K562 (cell line): ENCODE results near the gene CLCNKB. TPM values are rescaled to one million over a fixed set of nuclear protein-coding genes. Genes with fewer than 3 reads are reported as not detected.
A peak's percentile ranks its signal among the peaks of the same experiment; 100 is the strongest.

Experiments
- CBX8 ChIP-seq: fragments of 200-600 bp; sonication (generic); IDR thresholded peaks from 2 replicates; pipeline ENCODE4 v1.6.1; 2012; ENCODE audit warnings: borderline replicate concordance, mixed run types, low read depth, mild to moderate bottlenecking, moderate library complexity, mixed read lengths, low read length, control low read depth, inconsistent platforms; ENCODE audit not compliant: poor library complexity, severe bottlenecking; ENCODE audit errors: extremely low read depth
- FOXO4 ChIP-seq: fragments of 450-650 bp; formaldehyde crosslinking; IDR thresholded peaks from 2 replicates; pipeline ENCODE4 v1.4.0; 2020; ENCODE audit warnings: mild to moderate bottlenecking, moderate library complexity
- HEY1 ChIP-seq: fragments of 250-450 bp; sonication (Bioruptor Pico); IDR thresholded peaks from 2 replicates; pipeline ENCODE4 v1.5.0; 2020; ENCODE audit warnings: mild to moderate bottlenecking, moderate library complexity, borderline replicate concordance
- ILF3 ChIP-seq: fragments of 450-650 bp; IDR thresholded peaks from 2 replicates; pipeline ENCODE4 v1.6.1; 2018; ENCODE audit warnings: antibody characterized with exemption, mild to moderate bottlenecking, moderate library complexity, borderline replicate concordance
- KAT2B ChIP-seq: IDR thresholded peaks from one replicate; pipeline ENCODE4 v1.6.1; 2012; ENCODE audit warnings: low read depth, mild to moderate bottlenecking, control low read depth, inconsistent platforms, low read length, moderate library complexity
- MXI1 ChIP-seq: IDR thresholded peaks from 2 replicates; pipeline ENCODE4 v1.6.1; 2011; ENCODE audit warnings: low read depth, mild to moderate bottlenecking, improper control_type of control experiment, low read length
- PML ChIP-seq: IDR thresholded peaks from 2 replicates; pipeline ENCODE4 v1.6.1; 2012; ENCODE audit warnings: low read length, inconsistent platforms
- PRDM10 ChIP-seq: fragments of 450-650 bp; IDR thresholded peaks from 2 replicates; pipeline ENCODE4 v1.6.1; 2018; ENCODE audit not compliant: partially characterized antibody
- SREBF1 ChIP-seq: fragments of 150-350 bp; IDR thresholded peaks from 2 replicates; pipeline ENCODE4 v1.6.1; 2014; ENCODE audit warnings: antibody characterized with exemption, low read depth, low read length, borderline replicate concordance
- TAL1 ChIP-seq: fragments of 450-650 bp; IDR thresholded peaks from 2 replicates; pipeline ENCODE4 v1.6.1; 2016; ENCODE audit warnings: mild to moderate bottlenecking
- XRCC4 ChIP-seq: IDR thresholded peaks from one replicate; pipeline ENCODE4 v1.6.1; 2011; ENCODE audit not compliant: insufficient read depth, insufficient read length; ENCODE audit errors: extremely low read depth
- ZBTB12 ChIP-seq: fragments of 250-450 bp; sonication (Bioruptor Pico); IDR thresholded peaks from 2 replicates; pipeline ENCODE4 v1.4.0; 2020
- ZBTB9 ChIP-seq: fragments of 450-650 bp; formaldehyde crosslinking; IDR thresholded peaks from 2 replicates; pipeline ENCODE4 v1.4.0; 2020; ENCODE audit warnings: mild to moderate bottlenecking, moderate library complexity
- ZKSCAN8 ChIP-seq: fragments of 200-800 bp; sonication (Bioruptor generic); IDR thresholded peaks from 2 replicates; pipeline ENCODE4 v1.6.1; 2016; ENCODE audit warnings: missing genetic modification characterization, missing compliant biosample characterization
- polyA plus RNA-seq, 8 experiments: library from polyadenylated mRNA; depleted of rRNA in 4 of 8; stranded (reverse) in 5 of 8; unstranded in 3 of 8; fragments of >200 nt; fragmentation: Nextera tagmentation in 2 of 8; fragmentation: Illumina TruSeq in 1 of 8; extraction: Ambion mirVana in 2 of 8; extraction: Trizol in 1 of 8; gene quantifications; 2 replicates each; pipeline versions ENCODE4 v1.2.1 to v1.2.3, GENCODE V29; 2011 to 2014; ENCODE audit warnings: inconsistent platforms in 1 of 8, missing spikeins in 1 of 8
- total RNA-seq, 7 experiments: library from RNA; depleted of rRNA in 6 of 7; stranded (reverse); fragments of >200 nt in 6 of 7; fragmentation: Illumina TruSeq in 2 of 7; extraction: Trizol in 2 of 7; gene quantifications; 2 replicates each; pipeline versions ENCODE4 v1.2.1 to v1.2.3, GENCODE V29; 2011 to 2021; ENCODE audit warnings: low replicate concordance in 1 of 7
- TF ChIP-seq, protein P1 (sequence below), 2 experiments: fragments of 150-350 bp in 1 of 2; IDR thresholded peaks; 2 replicates each; pipeline ENCODE4 v1.6.1; 2012 to 2016; ENCODE audit warnings: low read depth in 2 of 2, low read length in 2 of 2, mild to moderate bottlenecking in 1 of 2, moderate library complexity in 1 of 2

The CLCNKB gene
- total and polyA plus RNA-seq, 9 of the 15 experiments (the other 6 are each of a cell fraction or from before 2014, with no cell fraction given), result 0.08 to 1.7 (median 0.64) TPM

DNA sequence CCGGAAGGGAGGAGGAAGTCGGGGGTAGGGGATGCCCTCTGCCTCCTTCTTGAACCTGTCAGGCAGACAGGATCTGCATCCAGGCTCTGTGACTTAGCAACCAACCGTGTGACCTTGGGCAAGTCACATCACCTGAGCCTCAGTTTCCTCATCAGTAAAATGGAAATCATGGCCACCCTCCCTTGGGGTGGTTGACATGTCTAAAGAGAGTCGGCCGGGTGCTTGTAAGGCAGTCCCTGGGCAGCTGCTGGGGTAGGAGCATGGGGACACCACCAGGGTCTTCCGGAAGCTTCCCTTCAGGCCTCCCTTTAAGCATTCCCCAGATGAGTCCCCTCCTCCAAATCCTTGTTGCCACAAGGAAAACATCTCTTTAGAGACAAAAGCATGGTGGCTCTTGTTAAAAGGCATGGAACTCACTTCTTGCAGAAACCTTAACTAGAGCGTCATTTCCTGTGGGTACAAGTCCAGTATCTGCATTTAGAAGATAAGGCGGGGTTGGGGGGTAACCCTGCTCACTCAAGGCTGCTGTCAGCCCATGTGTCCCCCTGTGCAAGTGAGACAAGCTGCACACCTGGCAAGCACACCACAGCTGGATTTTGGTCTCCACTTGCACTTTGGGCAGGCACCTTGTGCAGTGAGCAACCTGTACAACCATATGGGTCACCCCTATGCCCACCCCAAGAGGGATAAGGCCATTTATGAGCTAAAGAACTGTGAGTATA lies 10.4 kb downstream of the CLCNKB start (continued):
- TF ChIP-seq CBX8, result no peak
- no peak for TF ChIP-seq KAT2B
- TF ChIP-seq XRCC4, result no peak
- peak; percentile 67; the same call in 1 of the 2 replicates for TF ChIP-seq ZKSCAN8 (CRISPR knock-in tag)
- TF ChIP-seq PML, result peak; percentile 73
- peak; percentile 91 for TF ChIP-seq TAL1
- TF ChIP-seq, protein P1, sequence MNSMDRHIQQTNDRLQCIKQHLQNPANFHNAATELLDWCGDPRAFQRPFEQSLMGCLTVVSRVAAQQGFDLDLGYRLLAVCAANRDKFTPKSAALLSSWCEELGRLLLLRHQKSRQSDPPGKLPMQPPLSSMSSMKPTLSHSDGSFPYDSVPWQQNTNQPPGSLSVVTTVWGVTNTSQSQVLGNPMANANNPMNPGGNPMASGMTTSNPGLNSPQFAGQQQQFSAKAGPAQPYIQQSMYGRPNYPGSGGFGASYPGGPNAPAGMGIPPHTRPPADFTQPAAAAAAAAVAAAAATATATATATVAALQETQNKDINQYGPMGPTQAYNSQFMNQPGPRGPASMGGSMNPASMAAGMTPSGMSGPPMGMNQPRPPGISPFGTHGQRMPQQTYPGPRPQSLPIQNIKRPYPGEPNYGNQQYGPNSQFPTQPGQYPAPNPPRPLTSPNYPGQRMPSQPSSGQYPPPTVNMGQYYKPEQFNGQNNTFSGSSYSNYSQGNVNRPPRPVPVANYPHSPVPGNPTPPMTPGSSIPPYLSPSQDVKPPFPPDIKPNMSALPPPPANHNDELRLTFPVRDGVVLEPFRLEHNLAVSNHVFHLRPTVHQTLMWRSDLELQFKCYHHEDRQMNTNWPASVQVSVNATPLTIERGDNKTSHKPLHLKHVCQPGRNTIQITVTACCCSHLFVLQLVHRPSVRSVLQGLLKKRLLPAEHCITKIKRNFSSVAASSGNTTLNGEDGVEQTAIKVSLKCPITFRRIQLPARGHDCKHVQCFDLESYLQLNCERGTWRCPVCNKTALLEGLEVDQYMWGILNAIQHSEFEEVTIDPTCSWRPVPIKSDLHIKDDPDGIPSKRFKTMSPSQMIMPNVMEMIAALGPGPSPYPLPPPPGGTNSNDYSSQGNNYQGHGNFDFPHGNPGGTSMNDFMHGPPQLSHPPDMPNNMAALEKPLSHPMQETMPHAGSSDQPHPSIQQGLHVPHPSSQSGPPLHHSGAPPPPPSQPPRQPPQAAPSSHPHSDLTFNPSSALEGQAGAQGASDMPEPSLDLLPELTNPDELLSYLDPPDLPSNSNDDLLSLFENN (IDR thresholded peaks at IDR 0.05; ENCODE audit: low read depth in 2 of 2, low read length in 2 of 2), result peak in 1 of 2 experiments; percentile 78; a peak in 1 of 4 replicates
- TF ChIP-seq ILF3, result no peak
- TF ChIP-seq ZBTB9 (CRISPR knock-in tag), result no peak
- TF ChIP-seq MXI1, result 0 out of 2 replicates have a peak, but pooled peaks have one; percentile 59
- peak; percentile 61 for TF ChIP-seq PRDM10
- no peak for TF ChIP-seq HEY1
- peak; percentile 58 for TF ChIP-seq ZBTB12 (CRISPR knock-in tag)
- TF ChIP-seq FOXO4 (CRISPR knock-in tag), result no peak
- no peak for TF ChIP-seq SREBF1
